SK-N-SH treated with all-trans-retinoic acid at 6 μM for 48 hours (cell line): ENCODE results near the gene NSL1.
"Not testable (repeated sequence)": the region's sequence is repeated elsewhere in the genome, so short reads cannot be mapped to it uniquely, and the experiment has no call there.

ENCODE experiments used
- ATAC-seq: fragments of 200-7000 bp; cut with Tn5 transposase; 3 replicates; pipeline ENCODE4 v1.9.1; 2020; ENCODE audit warnings: mild to moderate bottlenecking, moderate library complexity
- ARNTL ChIP-seq: fragments of 450-650 bp; formaldehyde crosslinking; IDR thresholded peaks from 2 replicates; pipeline ENCODE4 v1.5.0; 2020; ENCODE audit warnings: low read depth, mild to moderate bottlenecking, moderate library complexity, borderline replicate concordance
- BACH2 ChIP-seq: fragments of 250-450 bp; sonication (Bioruptor Pico); IDR thresholded peaks from 2 replicates; pipeline ENCODE4 v1.9.0; 2021; ENCODE audit warnings: mild to moderate bottlenecking, borderline replicate concordance
- CSRNP3 ChIP-seq: fragments of 250-450 bp; sonication (Bioruptor Pico); IDR thresholded peaks from 2 replicates; pipeline ENCODE4 v1.5.1; 2021; ENCODE audit warnings: mild to moderate bottlenecking, moderate library complexity
- ESRRG ChIP-seq: fragments of 250-450 bp; sonication (Bioruptor Pico); IDR thresholded peaks from 2 replicates; pipeline ENCODE4 v1.6.1; 2021; ENCODE audit warnings: mild to moderate bottlenecking
- GLIS3 ChIP-seq: fragments of 250-450 bp; sonication (Bioruptor Pico); IDR thresholded peaks from 2 replicates; pipeline ENCODE4 v1.5.0; 2020; ENCODE audit warnings: mild to moderate bottlenecking, moderate library complexity
- ISL1 ChIP-seq: fragments of 250-450 bp; sonication (Bioruptor Pico); IDR thresholded peaks from 2 replicates; pipeline ENCODE4 v2.1.2; 2022; ENCODE audit warnings: mild to moderate bottlenecking, moderate library complexity
- OSR1 ChIP-seq: fragments of 250-450 bp; sonication (Bioruptor Pico); IDR thresholded peaks from 2 replicates; pipeline ENCODE4 v1.8.0; 2022; ENCODE audit warnings: moderate library complexity, mild to moderate bottlenecking, inconsistent platforms
- PPARA ChIP-seq: fragments of 250-450 bp; sonication (Bioruptor Pico); IDR thresholded peaks from 2 replicates; pipeline ENCODE4 v1.5.0; 2020; ENCODE audit warnings: mild to moderate bottlenecking, borderline replicate concordance
- RARB ChIP-seq: fragments of 250-450 bp; sonication (Bioruptor Pico); IDR thresholded peaks from 2 replicates; pipeline ENCODE4 v1.8.0; 2021; ENCODE audit warnings: mild to moderate bottlenecking, moderate library complexity
- SNAI2 ChIP-seq: fragments of 250-450 bp; sonication (Bioruptor Pico); IDR thresholded peaks from 2 replicates; pipeline ENCODE4 v1.5.0; 2020; ENCODE audit warnings: mild to moderate bottlenecking, moderate library complexity
- TCF4 ChIP-seq: fragments of 250-450 bp; sonication (Bioruptor Pico); IDR thresholded peaks from 2 replicates; pipeline ENCODE4 v1.8.0; 2021; ENCODE audit warnings: mild to moderate bottlenecking, moderate library complexity, borderline replicate concordance
- TOX ChIP-seq: fragments of 250-450 bp; sonication (Bioruptor Pico); IDR thresholded peaks from 2 replicates; pipeline ENCODE4 v1.8.0; 2021; ENCODE audit warnings: mild to moderate bottlenecking, moderate library complexity, borderline replicate concordance
- ZC3H10 ChIP-seq: fragments of 250-450 bp; sonication (Bioruptor Pico); IDR thresholded peaks from 2 replicates; pipeline ENCODE4 v1.5.1; 2021; ENCODE audit warnings: mild to moderate bottlenecking, moderate library complexity
- ZFP3 ChIP-seq: fragments of 250-450 bp; sonication (Bioruptor Pico); IDR thresholded peaks from 2 replicates; pipeline ENCODE4 v1.5.0; 2020; ENCODE audit warnings: mild to moderate bottlenecking, moderate library complexity
- ZFP30 ChIP-seq: fragments of 450-650 bp; formaldehyde crosslinking; IDR thresholded peaks from 2 replicates; pipeline ENCODE4 v1.5.0; 2022; ENCODE audit warnings: mild to moderate bottlenecking, moderate library complexity
- ZNF565 ChIP-seq: fragments of 450-650 bp; formaldehyde crosslinking; conservative IDR thresholded peaks from 2 replicates; pipeline ENCODE4 v1.5.0; 2020; ENCODE audit warnings: low read depth, mild to moderate bottlenecking, moderate library complexity
- ZNF70 ChIP-seq: fragments of 450-650 bp; formaldehyde crosslinking; IDR thresholded peaks from 2 replicates; pipeline ENCODE4 v1.5.0; 2020; ENCODE audit warnings: mild to moderate bottlenecking, moderate library complexity
- ZNF8 ChIP-seq: fragments of 450-650 bp; formaldehyde crosslinking; IDR thresholded peaks from 2 replicates; pipeline ENCODE4 v1.5.0; 2020; ENCODE audit warnings: mild to moderate bottlenecking, moderate library complexity
- TF ChIP-seq, protein P1 (sequence below): fragments of 250-450 bp; sonication (Bioruptor Pico); IDR thresholded peaks from 2 replicates; pipeline ENCODE4 v1.5.0; 2020; ENCODE audit warnings: mild to moderate bottlenecking, moderate library complexity
- TF ChIP-seq, protein P2 (sequence below): fragments of 250-450 bp; sonication (Bioruptor Pico); IDR thresholded peaks from 2 replicates; pipeline ENCODE4 v1.5.1; 2020; ENCODE audit warnings: low read depth, mild to moderate bottlenecking, moderate library complexity
- TF ChIP-seq, protein P3 (sequence below): fragments of 250-450 bp; sonication (Bioruptor Pico); IDR thresholded peaks from 2 replicates; pipeline ENCODE4 v1.8.0; 2020; ENCODE audit warnings: mild to moderate bottlenecking, moderate library complexity, borderline replicate concordance

NSL1 gene

GRCh38 chr1:212769459-212770167, 22.0 kb downstream of the NSL1 start:
- no peak for ATAC-seq

GRCh38 chr1:212766825-212767224, 24.8 kb downstream of the NSL1 start:
- not testable (repeated sequence) for ATAC-seq

More at GRCh38 chr1:212769459-212770167, 22.0 kb downstream of the NSL1 start:
- TF ChIP-seq, protein P1, sequence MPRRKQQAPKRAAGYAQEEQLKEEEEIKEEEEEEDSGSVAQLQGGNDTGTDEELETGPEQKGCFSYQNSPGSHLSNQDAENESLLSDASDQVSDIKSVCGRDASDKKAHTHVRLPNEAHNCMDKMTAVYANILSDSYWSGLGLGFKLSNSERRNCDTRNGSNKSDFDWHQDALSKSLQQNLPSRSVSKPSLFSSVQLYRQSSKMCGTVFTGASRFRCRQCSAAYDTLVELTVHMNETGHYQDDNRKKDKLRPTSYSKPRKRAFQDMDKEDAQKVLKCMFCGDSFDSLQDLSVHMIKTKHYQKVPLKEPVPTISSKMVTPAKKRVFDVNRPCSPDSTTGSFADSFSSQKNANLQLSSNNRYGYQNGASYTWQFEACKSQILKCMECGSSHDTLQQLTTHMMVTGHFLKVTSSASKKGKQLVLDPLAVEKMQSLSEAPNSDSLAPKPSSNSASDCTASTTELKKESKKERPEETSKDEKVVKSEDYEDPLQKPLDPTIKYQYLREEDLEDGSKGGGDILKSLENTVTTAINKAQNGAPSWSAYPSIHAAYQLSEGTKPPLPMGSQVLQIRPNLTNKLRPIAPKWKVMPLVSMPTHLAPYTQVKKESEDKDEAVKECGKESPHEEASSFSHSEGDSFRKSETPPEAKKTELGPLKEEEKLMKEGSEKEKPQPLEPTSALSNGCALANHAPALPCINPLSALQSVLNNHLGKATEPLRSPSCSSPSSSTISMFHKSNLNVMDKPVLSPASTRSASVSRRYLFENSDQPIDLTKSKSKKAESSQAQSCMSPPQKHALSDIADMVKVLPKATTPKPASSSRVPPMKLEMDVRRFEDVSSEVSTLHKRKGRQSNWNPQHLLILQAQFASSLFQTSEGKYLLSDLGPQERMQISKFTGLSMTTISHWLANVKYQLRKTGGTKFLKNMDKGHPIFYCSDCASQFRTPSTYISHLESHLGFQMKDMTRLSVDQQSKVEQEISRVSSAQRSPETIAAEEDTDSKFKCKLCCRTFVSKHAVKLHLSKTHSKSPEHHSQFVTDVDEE: no peak
- no peak for TF ChIP-seq ARNTL (CRISPR knock-in tag)
- no peak for TF ChIP-seq ESRRG (CRISPR knock-in tag)
- TF ChIP-seq ZFP30 (CRISPR knock-in tag): no peak
- TF ChIP-seq BACH2 (CRISPR knock-in tag): no peak
- TF ChIP-seq, protein P2, sequence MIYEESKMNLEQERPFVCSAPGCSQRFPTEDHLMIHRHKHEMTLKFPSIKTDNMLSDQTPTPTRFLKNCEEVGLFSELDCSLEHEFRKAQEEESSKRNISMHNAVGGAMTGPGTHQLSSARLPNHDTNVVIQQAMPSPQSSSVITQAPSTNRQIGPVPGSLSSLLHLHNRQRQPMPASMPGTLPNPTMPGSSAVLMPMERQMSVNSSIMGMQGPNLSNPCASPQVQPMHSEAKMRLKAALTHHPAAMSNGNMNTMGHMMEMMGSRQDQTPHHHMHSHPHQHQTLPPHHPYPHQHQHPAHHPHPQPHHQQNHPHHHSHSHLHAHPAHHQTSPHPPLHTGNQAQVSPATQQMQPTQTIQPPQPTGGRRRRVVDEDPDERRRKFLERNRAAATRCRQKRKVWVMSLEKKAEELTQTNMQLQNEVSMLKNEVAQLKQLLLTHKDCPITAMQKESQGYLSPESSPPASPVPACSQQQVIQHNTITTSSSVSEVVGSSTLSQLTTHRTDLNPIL: no peak
- TF ChIP-seq ZNF70 (CRISPR knock-in tag): no peak
- no peak for TF ChIP-seq SNAI2 (CRISPR knock-in tag)
- TF ChIP-seq, protein P3, sequence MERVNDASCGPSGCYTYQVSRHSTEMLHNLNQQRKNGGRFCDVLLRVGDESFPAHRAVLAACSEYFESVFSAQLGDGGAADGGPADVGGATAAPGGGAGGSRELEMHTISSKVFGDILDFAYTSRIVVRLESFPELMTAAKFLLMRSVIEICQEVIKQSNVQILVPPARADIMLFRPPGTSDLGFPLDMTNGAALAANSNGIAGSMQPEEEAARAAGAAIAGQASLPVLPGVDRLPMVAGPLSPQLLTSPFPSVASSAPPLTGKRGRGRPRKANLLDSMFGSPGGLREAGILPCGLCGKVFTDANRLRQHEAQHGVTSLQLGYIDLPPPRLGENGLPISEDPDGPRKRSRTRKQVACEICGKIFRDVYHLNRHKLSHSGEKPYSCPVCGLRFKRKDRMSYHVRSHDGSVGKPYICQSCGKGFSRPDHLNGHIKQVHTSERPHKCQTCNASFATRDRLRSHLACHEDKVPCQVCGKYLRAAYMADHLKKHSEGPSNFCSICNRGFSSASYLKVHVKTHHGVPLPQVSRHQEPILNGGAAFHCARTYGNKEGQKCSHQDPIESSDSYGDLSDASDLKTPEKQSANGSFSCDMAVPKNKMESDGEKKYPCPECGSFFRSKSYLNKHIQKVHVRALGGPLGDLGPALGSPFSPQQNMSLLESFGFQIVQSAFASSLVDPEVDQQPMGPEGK (CRISPR knock-in tag): no peak
- TF ChIP-seq RARB (CRISPR knock-in tag): no peak
- TF ChIP-seq, all 23 proteins: peak for 0

DNA sequence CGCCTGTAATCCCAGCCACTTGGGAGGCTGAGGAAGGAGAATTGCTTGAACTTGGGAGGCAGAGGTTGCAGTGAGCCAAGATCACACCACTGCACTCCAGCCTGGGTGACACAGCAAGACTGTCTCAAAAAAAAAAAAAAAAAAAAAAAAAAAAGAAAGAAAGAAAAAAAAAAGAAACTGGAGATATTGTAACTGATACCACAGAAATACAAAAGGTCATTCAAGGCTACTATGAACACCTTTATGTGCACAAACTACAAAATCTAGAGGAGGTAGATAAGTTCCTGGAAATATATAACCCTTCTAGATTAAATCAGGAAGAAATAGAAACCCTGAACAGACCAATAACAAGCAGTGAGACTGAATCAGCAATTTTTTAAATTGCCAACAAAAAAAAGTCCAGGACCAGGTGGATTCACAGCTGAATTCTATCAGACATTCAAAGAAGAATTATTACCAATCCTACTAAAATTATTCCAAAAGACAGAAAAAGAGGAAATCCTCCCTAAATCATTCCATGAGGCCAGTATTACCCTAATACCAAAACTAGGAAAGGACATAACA, 26.8 kb downstream of the NSL1 start:
- not testable (repeated sequence) for ATAC-seq

- no peak for ATAC-seq
- TF ChIP-seq TCF4 (CRISPR knock-in tag): no peak
- TF ChIP-seq, protein P2: no peak
- TF ChIP-seq, protein P3 (CRISPR knock-in tag): no peak
- no peak for TF ChIP-seq ARNTL (CRISPR knock-in tag)
- TF ChIP-seq PPARA: no peak
- TF ChIP-seq ZNF70 (CRISPR knock-in tag): no peak
- TF ChIP-seq ISL1 (CRISPR knock-in tag): no peak
- TF ChIP-seq, protein P1: no peak
- no peak for TF ChIP-seq RARB (CRISPR knock-in tag)
- TF ChIP-seq ZFP30 (CRISPR knock-in tag): no peak
- no peak for TF ChIP-seq ZNF8
- TF ChIP-seq OSR1 (CRISPR knock-in tag): no peak
- TF ChIP-seq ZNF565: no peak
- no peak for TF ChIP-seq ZFP3
- TF ChIP-seq SNAI2 (CRISPR knock-in tag): no peak
- TF ChIP-seq CSRNP3 (CRISPR knock-in tag): no peak
- TF ChIP-seq GLIS3 (CRISPR knock-in tag): no peak
- TF ChIP-seq ZC3H10 (CRISPR knock-in tag): no peak
- no peak for TF ChIP-seq TOX (CRISPR knock-in tag)
Measured at GRCh38 chr1:212762839-212763238, 28.7 kb downstream of the NSL1 start.
